HK-2 (cell line): ENCODE results near the gene SBF1.

Experiments used
- DNase-seq: peaks from one replicate; pipeline ENCODE4 v3.0.0-alpha.2; 2018; ENCODE audit not compliant: unreplicated experiment

Gene SBF1

GRCh38 chr22:50465066-50465930 lies 9.5 kb downstream of the SBF1 start:
- no peak for DNase-seq

- DNase-seq = no peak
Observed at GRCh38 chr22:50464451-50464850, 10.4 kb downstream of the SBF1 start.

- DNase-seq = no peak
Observed at GRCh38 chr22:50463188-50463900, 11.5 kb downstream of the SBF1 start.

GRCh38 chr22:50461979-50462540 lies 12.8 kb downstream of the SBF1 start:
- no peak for DNase-seq

GRCh38 chr22:50461536-50461935 lies 13.3 kb downstream of the SBF1 start:
- no peak for DNase-seq

- no peak for DNase-seq
Observed at GRCh38 chr22:50460938-50461337, 13.9 kb downstream of the SBF1 start.

- no peak for DNase-seq
Observed at GRCh38 chr22:50459496-50460140, 15.2 kb downstream of the SBF1 start.

- DNase-seq = no peak
Observed at GRCh38 chr22:50459016-50459415, 15.8 kb downstream of the SBF1 start.

GRCh38 chr22:50456466-50457234 lies 18.2 kb downstream of the SBF1 start:
- DNase-seq = no peak

- no peak for DNase-seq
Observed at GRCh38 chr22:50456026-50456425, 18.8 kb downstream of the SBF1 start.

GRCh38 chr22:50455201-50455600 lies 19.6 kb downstream of the SBF1 start:
- DNase-seq = no peak

GRCh38 chr22:50454556-50455075 lies 20.2 kb downstream of the SBF1 start:
- DNase-seq = no peak

- no peak for DNase-seq
Observed at GRCh38 chr22:50452649-50453048, 22.2 kb downstream of the SBF1 start.

- DNase-seq = no peak
Observed at GRCh38 chr22:50447576-50448551, 27.0 kb downstream of the SBF1 start.

- DNase-seq = no peak
Observed at GRCh38 chr22:50446708-50447575, 27.9 kb downstream of the SBF1 start.

- DNase-seq = no peak
Observed at GRCh38 chr22:50445880-50446707, 28.7 kb downstream of the SBF1 start.

- no peak for DNase-seq
Observed at GRCh38 chr22:50445071-50445879, 29.6 kb downstream of the SBF1 start.
